HG02759 (cell line): ENCODE measurements around the gene DTX3.
"Not testable (repeated sequence)": the region's sequence is repeated elsewhere in the genome, so short reads cannot be mapped to it uniquely, and the experiment has no call there.

Source experiments
- ATAC-seq: cut with Tn5 transposase; IDR thresholded peaks from one replicate; pipeline ENCODE4 v1.9.1; 2021; ENCODE audit warnings: mild to moderate bottlenecking, moderate library complexity; ENCODE audit not compliant: unreplicated experiment

Gene DTX3

DNA sequence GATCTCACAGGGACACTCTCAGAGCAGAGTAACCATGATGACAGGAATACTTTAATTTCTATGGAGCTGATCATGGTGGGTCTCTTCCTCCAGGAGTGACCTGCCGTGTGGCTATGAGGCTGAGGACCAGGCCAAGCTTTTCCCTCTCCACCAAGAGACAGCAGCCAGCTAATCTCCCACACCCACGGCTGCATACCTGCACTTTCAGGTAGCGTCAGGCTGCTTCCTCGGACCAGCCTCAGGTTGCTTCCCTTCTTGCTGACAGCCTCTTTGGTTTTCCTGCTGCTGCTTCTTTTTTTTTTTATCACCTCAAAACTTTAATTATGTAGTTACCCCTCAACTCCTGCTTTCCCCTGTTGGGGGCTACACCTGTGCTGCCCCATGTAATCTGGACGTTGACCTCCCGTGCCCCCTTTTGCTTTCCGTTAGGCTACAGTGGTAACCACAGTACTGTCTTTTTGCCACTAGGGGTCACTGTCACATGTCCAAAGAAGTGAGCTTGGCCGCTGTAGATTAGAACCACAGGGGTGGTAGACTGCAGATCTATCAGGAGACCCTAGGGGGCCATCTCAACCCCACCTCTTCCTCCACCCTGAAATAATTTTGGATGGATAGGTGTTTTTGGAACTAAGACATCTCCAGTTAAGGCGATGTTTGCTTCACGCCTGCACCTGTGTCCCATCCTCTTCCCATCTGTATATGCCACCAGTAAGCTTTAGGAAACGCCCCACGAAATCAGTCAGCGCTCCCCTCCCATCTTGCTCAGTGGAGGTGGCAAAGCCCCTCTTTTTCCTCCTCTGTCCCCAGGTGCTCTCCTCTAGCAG lies 21.4 kb upstream of the DTX3 start:
- ATAC-seq, result peak; percentile 95

DNA sequence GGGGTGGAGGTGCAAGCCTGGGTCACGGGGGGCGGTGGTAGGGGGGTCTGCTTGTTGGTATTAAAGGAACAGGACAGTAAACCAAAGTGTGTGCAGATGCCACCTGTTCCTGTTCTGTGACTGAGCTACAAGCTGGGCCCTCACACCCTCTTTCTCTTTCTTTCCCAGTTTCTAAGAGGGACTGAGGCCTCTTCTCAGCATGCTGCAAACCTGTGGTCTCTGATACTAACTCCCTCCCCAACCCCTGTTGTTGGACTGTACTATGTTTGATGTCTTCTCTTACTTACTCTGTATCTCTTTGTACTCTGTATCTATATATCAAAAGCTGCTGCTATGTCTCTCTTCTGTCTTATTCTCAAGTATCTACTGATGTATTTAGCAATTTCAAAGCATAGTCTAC lies 20.6 kb upstream of the DTX3 start:
- ATAC-seq, result no peak

DNA sequence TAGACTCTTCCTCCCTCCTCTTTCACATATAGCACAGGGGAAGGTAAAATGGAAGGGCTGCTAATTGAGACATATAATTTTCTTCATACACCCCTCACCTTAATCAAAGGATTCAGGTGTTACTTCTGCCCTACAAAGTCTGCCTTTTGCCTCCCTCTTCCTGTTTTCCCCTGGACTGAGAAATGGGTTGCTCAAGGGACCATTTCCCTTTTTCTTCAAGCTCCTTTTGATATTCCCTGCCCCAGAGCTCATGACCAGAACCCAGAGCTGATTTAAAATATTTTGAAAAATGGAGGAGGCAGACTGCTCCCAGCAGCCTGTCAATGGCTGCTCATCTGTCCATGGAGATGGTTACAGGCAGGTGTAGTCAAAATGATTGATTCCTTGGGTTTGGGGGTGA lies 19.9 kb upstream of the DTX3 start:
- no peak for ATAC-seq

DNA sequence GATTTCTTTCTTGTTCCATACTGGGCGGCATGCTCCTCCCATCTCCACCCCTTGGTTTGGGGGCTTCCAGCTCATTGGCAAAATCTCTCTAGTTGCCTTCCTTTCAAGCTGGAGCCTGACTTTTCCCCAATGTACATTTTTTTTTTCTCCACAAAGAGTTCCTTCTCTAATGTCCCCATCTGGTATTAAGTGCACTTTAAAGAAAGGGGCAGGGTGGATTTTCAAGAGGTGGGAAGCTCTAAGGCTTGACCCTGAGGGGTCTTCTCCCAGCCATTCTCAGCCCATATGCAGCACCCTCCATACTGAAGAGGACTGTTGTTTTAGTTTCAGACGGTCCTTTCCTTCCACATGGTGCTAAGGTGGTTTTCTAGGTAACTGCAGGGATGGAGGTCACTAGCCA lies 19.5 kb upstream of the DTX3 start:
- no peak for ATAC-seq

DNA sequence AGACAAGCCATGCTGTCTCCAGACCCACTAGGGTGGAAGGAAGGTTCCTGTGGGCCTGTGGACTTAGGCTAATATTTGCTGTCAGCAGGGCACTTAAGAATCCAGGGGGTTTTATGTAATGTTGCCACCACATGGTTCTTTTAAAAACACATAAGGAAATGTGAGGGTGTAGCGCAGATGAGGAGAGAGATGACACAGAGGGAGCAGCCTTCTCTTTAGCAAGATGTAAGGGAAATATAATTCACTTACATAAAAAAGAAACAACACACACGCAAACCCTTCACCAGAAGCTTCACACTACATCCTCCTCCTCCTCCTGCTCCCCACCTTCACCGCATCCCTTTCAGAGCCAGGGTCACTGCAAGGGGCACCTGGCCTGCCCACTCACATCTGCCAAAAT lies 18.5 kb upstream of the DTX3 start:
- ATAC-seq, result no peak

DNA sequence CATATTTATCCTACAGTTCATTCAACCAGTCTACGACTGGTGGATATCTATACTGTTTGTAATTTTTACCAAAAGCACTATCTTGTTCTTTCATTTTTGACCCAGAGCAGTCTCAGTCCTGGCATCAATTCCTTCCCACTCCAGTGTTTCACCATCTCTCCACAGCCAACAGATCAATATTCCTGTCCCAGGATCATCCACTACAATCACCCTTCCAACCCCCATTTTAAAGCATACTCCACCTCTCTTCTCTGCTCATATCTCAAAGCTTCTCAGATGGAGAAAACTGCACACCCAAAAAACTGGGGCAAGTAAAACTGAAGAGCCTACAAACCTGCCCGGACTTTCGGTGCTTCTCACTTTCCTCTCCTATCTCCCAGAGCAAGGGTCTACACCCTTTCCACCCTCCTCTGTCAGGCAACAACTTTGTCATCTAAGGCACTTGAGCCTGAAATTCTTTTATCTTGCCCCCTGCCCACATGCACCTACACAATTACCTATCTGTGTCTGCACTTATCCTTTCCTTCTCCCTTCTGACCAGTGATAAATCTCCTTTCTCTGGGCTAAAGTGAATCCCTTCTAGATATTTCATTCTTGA lies 17.7 kb upstream of the DTX3 start:
- ATAC-seq, result no peak

DNA sequence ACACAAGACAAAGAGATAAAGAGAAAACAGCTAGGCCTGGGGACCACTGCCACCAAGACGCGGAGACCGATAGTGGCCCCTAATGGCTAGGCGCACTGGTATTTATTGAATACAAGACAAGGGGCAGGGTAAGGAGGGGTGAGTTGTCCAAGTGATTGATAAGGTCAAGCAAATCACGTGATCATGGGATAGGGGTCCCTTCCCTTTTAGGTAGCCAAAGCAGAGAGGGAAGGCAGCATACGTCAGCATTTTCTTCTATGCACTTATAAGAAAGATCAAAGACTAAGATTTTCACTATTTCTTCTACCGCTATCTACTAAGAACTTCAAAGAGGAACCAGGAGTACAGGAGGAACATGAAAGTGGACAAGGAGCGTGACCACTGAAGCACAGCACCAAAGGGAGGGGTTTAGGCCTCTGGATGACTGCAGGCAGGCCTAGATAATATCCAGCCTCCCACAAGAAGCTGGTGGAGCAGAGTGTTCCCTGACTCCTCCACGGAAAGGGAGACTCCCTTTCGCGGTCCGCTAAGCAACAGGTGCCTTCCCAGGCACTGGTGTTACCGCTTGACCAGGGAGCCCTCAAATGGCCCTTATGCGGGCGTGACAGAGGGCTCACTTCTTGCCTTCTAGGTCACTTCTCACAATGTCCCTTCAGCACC lies 15.5 kb upstream of the DTX3 start:
- not testable (repeated sequence) for ATAC-seq

DNA sequence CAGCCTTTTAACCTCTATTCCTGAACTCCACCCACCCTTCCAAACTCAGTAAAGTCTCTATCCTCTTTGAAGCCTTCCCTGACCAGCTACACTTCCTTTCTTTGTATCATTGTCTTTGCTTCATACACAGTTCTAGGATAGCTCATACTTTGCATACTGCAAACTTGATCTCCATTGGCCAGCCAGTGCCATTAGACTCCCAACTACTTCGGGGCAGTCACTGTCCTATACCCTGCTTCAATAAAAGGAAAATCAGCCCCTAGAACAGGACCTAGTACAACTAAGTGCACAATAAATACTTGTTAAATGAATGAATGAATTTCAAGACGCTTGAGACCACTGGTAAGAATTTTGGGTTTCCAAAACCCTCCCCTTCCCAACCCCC lies 14.2 kb upstream of the DTX3 start:
- ATAC-seq, result no peak

DNA sequence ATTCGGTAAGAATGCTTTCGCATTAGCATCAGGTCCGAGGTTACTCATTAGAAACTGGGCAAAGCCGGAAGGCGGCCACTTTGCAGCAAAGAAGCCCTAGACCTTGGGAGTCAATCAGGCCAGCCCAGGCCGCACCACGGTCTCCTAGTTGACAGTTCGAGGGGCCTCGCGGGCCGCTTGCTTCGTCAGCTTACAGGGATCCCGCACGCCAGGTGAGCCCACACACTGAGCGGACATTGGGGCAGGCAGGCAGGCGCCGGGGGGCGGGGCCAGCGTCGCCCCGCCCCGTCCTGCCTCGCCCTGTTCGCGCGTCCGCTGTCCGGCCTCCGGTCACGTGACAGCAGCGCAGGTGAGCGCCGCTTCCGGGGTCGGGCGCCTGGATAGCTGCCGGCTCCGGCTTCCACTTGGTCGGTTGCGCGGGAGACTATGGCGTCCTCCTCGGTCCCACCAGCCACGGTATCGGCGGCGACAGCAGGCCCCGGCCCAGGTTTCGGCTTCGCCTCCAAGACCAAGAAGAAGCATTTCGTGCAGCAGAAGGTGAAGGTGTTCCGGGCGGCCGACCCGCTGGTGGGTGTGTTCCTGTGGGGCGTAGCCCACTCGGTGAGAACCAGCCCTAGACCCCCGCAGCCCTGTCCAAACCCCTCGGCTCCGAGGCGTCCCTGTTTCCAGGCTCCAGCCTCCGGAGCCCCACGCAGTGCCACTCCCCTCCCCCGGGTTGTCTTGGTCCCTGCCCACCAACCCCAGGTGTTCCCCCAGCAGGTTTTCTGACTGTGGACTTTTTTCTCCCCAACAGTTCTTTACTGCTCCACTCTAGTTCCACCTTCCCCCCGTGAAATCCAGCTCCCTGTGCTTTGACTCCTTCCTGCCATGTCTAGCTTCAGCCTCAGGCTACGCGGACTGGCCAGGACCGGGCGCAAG lies 13.5 kb upstream of the DTX3 start, which contains the start of gene PIP4K2C:
TSS of gene PIP4K2C (plus strand) at position 329 of the 918 bp plus-strand sequence. CDS start at position 427, 98 bp downstream.
- peak; percentile 99 for ATAC-seq

DNA sequence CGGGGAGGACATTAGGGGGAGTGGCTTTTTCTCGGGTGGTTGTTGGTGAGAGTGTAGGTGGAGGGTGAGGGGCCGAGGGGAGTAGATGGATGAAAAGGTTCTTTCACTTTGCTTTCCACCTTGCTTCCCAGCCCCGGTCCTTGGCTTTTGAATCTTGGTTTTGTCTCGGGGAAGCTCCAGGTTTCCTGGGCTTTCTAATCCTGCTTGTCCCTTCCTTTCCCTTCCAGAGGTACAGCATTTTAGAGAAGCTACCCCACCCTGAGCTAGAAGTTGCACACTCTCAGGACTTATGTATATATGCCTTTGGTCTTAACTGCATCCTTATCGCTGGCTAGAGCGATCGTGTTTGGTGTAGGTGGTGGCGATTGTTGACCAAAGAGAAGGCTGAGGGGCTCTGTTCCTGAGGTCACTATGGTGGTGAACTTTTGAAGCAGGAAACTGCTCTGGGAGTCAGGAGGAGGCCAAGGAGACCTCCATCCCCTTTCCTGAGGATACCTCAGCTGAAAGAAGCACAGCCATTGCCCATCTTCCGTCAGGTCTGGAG lies 12.8 kb upstream of the DTX3 start:
- peak; percentile 14 for ATAC-seq

DNA sequence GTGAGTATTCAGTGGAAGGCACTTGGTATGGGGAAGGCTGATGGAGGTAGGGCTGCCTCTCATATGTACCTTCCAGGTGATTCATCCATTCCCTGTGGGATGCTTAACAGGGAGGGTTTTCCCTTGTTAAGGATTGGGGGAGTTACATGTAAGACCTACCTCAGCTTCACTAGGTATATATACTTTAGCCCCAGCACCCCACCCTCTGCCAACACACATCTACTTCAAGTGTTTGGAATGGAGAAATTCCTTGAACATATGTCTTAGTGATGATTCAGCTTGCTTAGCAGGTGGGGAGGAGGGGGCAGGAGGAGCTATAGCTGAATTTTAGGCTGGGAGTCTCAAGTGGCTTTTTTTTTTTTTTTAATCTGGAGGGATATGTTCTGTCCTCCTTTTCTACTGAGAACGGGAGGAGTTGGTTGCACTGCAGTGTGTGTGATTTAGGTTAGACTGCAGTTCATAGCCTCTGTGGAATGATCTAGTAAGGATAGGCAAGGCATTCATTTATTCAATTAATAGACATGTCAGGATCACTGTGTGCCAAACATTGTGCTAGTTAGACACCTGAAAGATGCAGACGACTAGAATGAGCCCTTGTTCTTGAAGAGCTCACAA lies 12.0 kb upstream of the DTX3 start:
- no peak for ATAC-seq

DNA sequence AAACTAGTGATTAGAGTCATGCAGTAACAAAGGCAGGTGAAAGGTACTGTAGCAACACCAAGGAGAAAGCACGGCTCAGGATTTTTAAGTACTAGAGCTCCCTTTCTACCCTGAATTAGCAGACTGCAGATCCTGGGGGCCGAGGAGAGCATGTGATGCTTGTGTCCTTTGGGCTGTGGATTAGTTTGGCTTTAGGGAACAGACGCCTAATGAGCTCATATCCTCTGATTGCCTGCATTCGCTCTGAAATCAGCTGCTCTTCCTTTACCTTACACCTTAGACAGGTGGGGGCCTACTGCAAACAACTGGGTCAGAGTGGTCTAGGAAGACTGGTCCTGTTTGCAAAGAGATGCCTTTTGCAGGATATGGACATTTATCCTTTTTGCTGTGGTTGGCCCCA lies 11.4 kb upstream of the DTX3 start:
- ATAC-seq, result no peak

DNA sequence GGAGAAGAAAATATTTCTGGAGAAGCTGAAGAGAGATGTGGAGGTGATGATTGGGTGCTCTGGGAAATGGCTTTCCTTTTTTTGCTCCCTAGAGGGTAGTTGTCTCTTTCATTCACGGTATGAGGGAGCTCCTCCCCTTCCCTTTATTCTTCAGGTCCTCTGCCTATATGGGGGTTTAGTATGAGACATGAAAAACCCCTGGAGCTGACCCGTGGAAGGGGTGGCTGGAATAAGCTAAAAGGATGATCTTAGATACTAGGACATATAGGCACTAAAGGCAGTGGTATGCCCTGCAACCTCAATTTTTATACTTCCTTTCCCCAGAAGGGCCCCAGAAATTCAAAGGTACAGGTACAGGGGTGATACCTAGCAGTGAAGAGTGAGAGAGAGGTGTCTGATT lies 4.2 kb upstream of the DTX3 start:
- ATAC-seq, result no peak

DNA sequence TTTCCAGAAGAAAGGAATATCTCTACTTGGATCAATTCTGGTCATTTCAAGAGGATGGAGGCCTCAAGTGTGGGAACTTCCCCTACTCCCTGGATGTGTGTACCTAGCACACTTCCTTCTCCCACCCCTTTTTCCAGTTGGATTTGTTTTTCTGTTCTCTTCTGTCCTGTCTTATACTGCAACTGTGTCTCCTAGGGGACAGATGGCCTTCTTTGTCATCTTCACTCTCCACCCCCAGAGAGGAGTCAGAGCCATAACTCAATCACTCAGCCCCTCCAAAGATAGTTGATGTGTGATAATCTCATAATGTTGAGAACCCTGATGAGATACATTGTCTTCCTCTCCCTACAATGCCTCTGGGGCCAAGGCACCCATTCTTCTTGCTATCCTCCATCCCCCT lies 2.1 kb upstream of the DTX3 start:
- no peak for ATAC-seq

DNA sequence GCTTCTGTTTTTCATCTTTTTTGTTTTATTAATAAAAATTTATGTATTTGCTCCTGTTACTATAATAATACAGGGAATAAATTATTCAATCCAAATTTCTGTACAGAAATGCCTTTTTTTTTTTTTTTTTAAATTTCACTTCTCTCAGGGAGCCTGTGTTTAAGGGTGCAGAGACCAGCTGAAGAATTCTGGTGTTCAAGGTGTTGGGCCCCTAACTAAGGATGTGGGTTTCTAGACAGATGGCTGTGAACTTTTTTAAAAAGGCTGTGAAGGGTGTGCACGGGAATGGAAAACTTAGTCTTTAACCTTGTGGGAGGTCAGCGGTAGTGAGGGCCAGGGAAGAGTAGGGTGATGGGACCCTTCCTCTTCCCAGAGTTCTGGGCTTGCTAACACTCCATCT lies 1.3 kb upstream of the DTX3 start:
- no peak for ATAC-seq

DNA sequence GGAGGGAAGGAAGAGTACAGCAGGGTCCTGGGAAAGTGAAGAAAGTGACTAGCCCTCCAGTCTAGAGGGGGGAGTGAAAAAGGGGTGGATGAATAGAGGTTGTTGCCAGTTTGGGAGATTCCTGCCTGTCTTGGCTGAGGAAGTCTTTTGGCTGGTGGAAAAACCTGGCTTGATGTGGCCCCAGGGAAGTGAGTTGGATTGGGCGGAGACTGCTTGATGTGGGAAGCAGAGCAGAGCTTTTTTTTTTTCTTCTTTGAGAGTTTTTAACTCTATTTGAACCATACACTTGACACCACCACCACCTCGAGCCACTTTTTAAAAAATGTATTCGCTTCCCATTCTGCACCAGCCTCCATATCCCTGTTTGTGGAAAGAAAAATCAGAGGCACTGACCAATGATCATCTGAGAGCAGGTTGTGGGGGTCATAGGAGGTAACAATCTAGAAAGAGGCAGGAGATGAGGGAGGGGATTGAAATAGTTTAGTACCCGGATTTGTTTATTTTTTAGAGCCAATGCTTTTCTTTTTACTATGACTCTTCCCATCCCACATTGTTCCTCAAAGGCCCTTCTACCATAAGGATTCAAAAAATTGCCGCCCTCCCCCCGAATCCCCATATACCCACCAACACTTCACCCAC lies 690 bp upstream of the DTX3 start:
- ATAC-seq, result no peak

DNA sequence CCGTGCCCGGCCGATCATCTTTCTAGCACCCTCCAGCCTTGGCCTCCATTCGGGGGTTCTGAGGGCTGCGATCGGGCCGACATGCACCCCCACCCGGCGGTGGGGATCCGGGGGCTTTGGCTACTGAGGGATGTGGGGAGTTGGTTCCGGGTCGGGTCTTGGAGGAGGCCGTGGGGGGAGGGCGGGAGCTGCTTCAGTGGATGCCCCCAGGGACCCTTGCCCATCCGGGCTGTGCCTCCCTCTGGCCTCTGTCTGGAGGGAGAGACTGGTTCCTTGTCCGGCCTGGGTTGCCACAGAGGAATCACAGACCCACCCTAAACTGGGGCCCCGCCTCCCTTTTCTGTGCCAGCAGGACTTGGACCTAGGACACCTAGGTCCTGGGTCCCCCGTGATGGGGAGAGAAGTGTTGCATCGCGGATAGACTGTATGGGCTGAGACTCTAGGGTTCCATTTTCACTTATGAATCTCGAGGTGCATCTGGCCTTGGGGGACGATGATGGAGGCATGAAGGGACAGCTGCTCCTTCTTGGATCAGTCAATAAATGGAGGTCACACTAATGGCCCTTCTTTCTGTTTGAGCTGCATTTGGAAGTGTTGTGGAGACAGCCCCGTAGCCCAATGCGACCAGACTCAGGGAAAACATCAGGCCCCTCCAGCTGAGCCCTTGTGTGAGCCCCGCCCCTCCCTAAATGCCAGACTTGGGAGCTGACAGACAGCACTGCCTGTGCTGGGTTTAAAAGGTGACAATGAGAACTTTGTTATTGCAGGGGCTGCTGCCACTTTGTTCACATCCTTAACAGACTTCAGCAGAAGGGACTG lies 577 bp downstream of the DTX3 start:
- peak; percentile 29 for ATAC-seq

DNA sequence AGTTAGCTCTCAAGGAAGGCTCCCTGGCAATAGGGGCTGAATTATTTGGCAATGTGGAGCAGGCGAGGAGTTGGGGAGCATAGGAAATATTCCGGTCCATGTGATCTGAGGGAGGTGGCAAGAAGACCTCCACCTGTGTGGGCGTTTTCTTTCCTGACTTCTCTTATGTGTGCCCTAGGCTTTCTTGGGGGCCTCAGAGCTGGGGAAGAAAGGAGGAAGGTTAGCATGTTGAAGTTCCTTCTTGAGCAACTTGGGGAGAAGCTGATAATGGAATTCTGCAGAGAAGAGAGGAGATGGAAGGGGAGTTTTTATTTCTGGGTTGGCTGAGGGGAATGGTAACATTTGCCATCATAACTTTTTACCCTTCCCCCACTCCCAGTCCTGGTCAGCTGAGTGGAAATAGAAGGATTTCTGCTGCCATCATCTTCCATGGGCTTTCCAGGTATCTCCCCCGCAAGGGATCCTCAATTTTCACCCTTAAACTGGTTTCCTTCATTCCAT lies 1.2 kb downstream of the DTX3 start:
- no peak for ATAC-seq

DNA sequence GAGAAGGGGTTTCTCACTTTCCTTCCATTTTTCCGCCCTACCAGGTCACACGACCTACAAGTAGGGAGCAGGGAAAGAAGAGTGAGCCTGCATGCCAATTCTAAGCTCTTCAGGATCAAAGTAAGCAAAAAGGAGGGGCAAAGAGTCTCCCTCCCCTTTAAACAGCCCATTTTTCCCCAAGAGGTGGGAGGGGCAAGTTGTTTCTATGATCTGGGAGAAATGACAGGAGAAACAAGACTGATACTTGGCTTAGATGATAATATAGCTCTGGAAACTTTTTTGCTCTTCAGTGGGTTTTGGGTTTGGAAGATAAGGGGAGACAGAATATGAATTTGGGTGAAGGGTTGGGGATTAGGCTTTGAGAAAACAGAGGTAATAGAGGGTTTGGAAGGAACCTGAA lies 1.8 kb downstream of the DTX3 start:
- ATAC-seq, result no peak
